Activated CD8-positive, alpha-beta T cell treated with anti-CD3 and anti-CD28 coated beads for 36 hours (primary cell): ENCODE measurements around the gene CPE. TPM values are rescaled to one million over a fixed set of nuclear protein-coding genes. Genes with fewer than 3 reads are reported as not detected.

Experiments
- ATAC-seq: fragments of 200-7000 bp; cut with Tn5 transposase; one replicate; pipeline ENCODE4 v1.10.0; 2021; ENCODE audit warnings: mild to moderate bottlenecking, moderate library complexity
- CTCF ChIA-PET: fragments of 350-600 bp; sonication (Branson Sonifier 250); formaldehyde crosslinking; loops from one replicate; lab custom pipeline; 2021; ENCODE audit warnings: antibody characterized with exemption; lab: Charles Lee
- POLR2A ChIA-PET: fragments of 350-600 bp; sonication (Branson Sonifier 250); formaldehyde crosslinking; loops from one replicate; lab custom pipeline; 2021; ENCODE audit warnings: antibody characterized with exemption; lab: Charles Lee
- DNase-seq: peaks from one replicate; pipeline ENCODE4 v3.0.0-alpha.2; 2020
- H3K27ac Mint-ChIP-seq: one replicate; pipeline ENCODE4 v1.8.0; 2021; ENCODE audit warnings: mild to moderate bottlenecking, mixed read lengths
- H3K27me3 Mint-ChIP-seq: one replicate; pipeline ENCODE4 v1.8.0; 2021; ENCODE audit warnings: mixed read lengths
- H3K36me3 Mint-ChIP-seq: one replicate; pipeline ENCODE4 v1.8.0; 2021; ENCODE audit warnings: low read depth, mixed read lengths
- H3K4me1 Mint-ChIP-seq: one replicate; pipeline ENCODE4 v1.8.0; 2021; ENCODE audit warnings: low read depth, mixed read lengths
- H3K4me3 Mint-ChIP-seq: one replicate; pipeline ENCODE4 v1.8.0; 2021; ENCODE audit warnings: mild to moderate bottlenecking, moderate library complexity, mixed read lengths
- H3K9me3 Mint-ChIP-seq: one replicate; pipeline ENCODE4 v1.8.0; 2021; ENCODE audit warnings: mixed read lengths
- intact Hi-C: fragments of 100-400 bp; cut with micrococcal nuclease; formaldehyde crosslinking; loops from one replicate; pipeline ENCODE4 v1.10.0; 2022
- total RNA-seq, 2 experiments: library from RNA; stranded (reverse); gene quantifications; one replicate each; pipeline ENCODE4 v1.2.3, GENCODE V29; 2021
- TF ChIP-seq, protein P1 (sequence below): fragments of 200-600 bp; IDR thresholded peaks from one replicate; pipeline ENCODE4 v1.8.0; 2022; ENCODE audit warnings: antibody characterized with exemption, mild to moderate bottlenecking

CPE gene
- total RNA-seq, 2 experiments from 2014 or later = not detected

- Mint-ChIP-seq H3K36me3 (no peaks in the 10 kb centered on the region), H3K4me1 (no peaks in the 10 kb centered on the region), H3K27ac (no peak overlapping the region), H3K9me3 (no peaks in the 10 kb centered on the region), H3K27me3 (peaks cover 22% of the 10 kb centered on the region), H3K4me3 (no peak overlapping the region)
- DNase-seq = no peak
- CTCF ChIA-PET = interaction anchor here (1.2 kb wide), 1 partner anchor 13 kb away, joined by 4 read pairs; no protein-coding TSS in a partner anchor
- no peak for ATAC-seq
- TF ChIP-seq, protein P1, sequence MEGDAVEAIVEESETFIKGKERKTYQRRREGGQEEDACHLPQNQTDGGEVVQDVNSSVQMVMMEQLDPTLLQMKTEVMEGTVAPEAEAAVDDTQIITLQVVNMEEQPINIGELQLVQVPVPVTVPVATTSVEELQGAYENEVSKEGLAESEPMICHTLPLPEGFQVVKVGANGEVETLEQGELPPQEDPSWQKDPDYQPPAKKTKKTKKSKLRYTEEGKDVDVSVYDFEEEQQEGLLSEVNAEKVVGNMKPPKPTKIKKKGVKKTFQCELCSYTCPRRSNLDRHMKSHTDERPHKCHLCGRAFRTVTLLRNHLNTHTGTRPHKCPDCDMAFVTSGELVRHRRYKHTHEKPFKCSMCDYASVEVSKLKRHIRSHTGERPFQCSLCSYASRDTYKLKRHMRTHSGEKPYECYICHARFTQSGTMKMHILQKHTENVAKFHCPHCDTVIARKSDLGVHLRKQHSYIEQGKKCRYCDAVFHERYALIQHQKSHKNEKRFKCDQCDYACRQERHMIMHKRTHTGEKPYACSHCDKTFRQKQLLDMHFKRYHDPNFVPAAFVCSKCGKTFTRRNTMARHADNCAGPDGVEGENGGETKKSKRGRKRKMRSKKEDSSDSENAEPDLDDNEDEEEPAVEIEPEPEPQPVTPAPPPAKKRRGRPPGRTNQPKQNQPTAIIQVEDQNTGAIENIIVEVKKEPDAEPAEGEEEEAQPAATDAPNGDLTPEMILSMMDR = no peak
- intact Hi-C loops = no loop called here
- POLR2A ChIA-PET = no interaction called here
These were observed 14.2 kb upstream of the CPE start for GRCh38 chr4:165364452-165365080.

DNA sequence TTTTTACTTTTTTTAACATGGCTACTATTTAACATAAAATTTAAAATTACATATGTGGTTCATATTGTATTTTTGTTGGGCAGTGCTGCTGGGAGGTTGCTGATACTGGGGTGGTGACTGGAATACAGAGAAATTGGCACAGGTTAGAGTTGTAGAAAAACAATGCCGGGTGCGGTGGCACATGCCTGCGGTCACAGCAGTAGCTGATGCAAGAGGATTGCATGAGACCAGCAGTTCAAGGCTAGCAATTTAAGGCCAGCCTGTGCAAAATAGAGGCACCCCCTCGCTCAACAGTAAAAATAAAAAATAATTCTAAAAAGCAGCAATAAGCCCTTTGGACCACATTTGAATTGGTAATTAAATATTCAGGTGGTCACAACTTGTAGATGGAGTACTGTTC lies 11.8 kb upstream of the CPE start:
- Mint-ChIP-seq H3K4me1 (no peaks in the 10 kb centered on the region), H3K36me3 (no peaks in the 10 kb centered on the region), H3K9me3 (no peaks in the 10 kb centered on the region), H3K27ac (no peak overlapping the region), H3K4me3 (no peak overlapping the region), H3K27me3 (peaks cover 5% of the 10 kb centered on the region)
- DNase-seq (no peak), ATAC-seq (no peak)
- TF ChIP-seq, protein P1 = no peak
- ChIA-PET CTCF (interaction anchor here (0.7 kb wide), 1 partner anchor 119 kb away, joined by 3 read pairs; no protein-coding TSS in a partner anchor), POLR2A (no interaction called here)
- intact Hi-C loops = no loop called here

GRCh38 chr4:165368114-165368513 lies 10.7 kb upstream of the CPE start:
- intact Hi-C loops = no loop called here
- ChIA-PET POLR2A (no interaction called here), CTCF (no interaction called here)
- DNase-seq (no peak), ATAC-seq (no peak)
- H3K27ac Mint-ChIP-seq = no peak overlapping the region
- no peak overlapping the region for H3K4me3 Mint-ChIP-seq
- TF ChIP-seq, protein P1 = no peak
- no peaks in the 10 kb centered on the region for H3K9me3 Mint-ChIP-seq
- no peaks in the 10 kb centered on the region for H3K4me1 Mint-ChIP-seq
- peaks cover 2% of the 10 kb centered on the region for H3K27me3 Mint-ChIP-seq
- no peaks in the 10 kb centered on the region for H3K36me3 Mint-ChIP-seq

GRCh38 chr4:165368567-165368966 lies 10.2 kb upstream of the CPE start:
- Mint-ChIP-seq H3K36me3 (no peaks in the 10 kb centered on the region), H3K4me3 (no peak overlapping the region), H3K4me1 (no peaks in the 10 kb centered on the region), H3K9me3 (no peaks in the 10 kb centered on the region), H3K27me3 (no peaks in the 10 kb centered on the region), H3K27ac (no peak overlapping the region)
- intact Hi-C loops = no loop called here
- TF ChIP-seq, protein P1 = no peak
- ATAC-seq (no peak), DNase-seq (no peak)
- CTCF ChIA-PET = no interaction called here
- POLR2A ChIA-PET = no interaction called here

DNA sequence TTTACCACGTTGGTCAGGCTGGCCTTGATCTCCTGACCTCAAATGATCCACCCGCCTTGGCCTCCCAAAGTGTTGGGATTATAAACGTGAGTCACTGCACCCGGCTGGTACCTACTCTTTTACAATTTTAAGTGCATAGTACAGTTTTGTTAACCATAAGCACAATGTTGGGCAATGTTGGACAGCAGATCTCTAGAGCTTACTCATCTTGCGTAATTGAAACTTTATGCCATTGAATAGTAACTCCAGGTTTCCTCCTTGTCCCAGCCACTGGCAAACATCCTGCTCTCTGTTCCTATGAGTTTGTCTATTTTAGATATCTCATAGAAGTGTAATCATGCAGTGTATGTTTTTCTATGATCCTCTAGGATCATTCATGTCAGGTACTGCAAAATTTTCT lies 9.3 kb upstream of the CPE start:
- no peak for DNase-seq
- TF ChIP-seq, protein P1 = no peak
- no peak for ATAC-seq
- no peak overlapping the region for H3K27ac Mint-ChIP-seq
- no peak overlapping the region for H3K4me3 Mint-ChIP-seq
- no peaks in the 10 kb centered on the region for H3K4me1 Mint-ChIP-seq
- intact Hi-C loops = no loop called here
- CTCF ChIA-PET = no interaction called here
- peaks cover 3% of the 10 kb centered on the region for H3K27me3 Mint-ChIP-seq
- no peaks in the 10 kb centered on the region for H3K36me3 Mint-ChIP-seq
- POLR2A ChIA-PET = no interaction called here
- H3K9me3 Mint-ChIP-seq = no peaks in the 10 kb centered on the region
